ENCODE measurements around the gene RNF220.
"Not testable (repeated sequence)": the region's sequence is repeated elsewhere in the genome, so short reads cannot be mapped to it uniquely, and the experiment has no call there.

RNF220 gene

GRCh38 chr1:44684525-44684924 is 279.5 kb downstream of the RNF220 start:
- DNase-seq = no peak

GRCh38 chr1:44685218-44685617 is 280.2 kb downstream of the RNF220 start:
- no peak for DNase-seq

- no peak for DNase-seq
Measured at GRCh38 chr1:44685881-44686280, 280.8 kb downstream of the RNF220 start.

GRCh38 chr1:44688760-44689446 is 283.8 kb downstream of the RNF220 start:
- DNase-seq = no peak

GRCh38 chr1:44689447-44689765 is 284.4 kb downstream of the RNF220 start:
- no peak for DNase-seq

- DNase-seq = no peak
Measured at GRCh38 chr1:44693159-44693558, 288.1 kb downstream of the RNF220 start.

- DNase-seq = no peak
Measured at GRCh38 chr1:44693900-44694299, 288.8 kb downstream of the RNF220 start.

- no peak for DNase-seq
Measured at GRCh38 chr1:44694863-44695478, 289.9 kb downstream of the RNF220 start.

- DNase-seq = no peak
Measured at GRCh38 chr1:44695671-44696070, 290.6 kb downstream of the RNF220 start.

GRCh38 chr1:44696101-44696500 is 291.0 kb downstream of the RNF220 start:
- no peak for DNase-seq

GRCh38 chr1:44696789-44697345 is 291.8 kb downstream of the RNF220 start:
- no peak for DNase-seq

GRCh38 chr1:44698138-44698537 is 293.1 kb downstream of the RNF220 start:
- no peak for DNase-seq

GRCh38 chr1:44699375-44699774 is 294.3 kb downstream of the RNF220 start:
- not testable (repeated sequence) for DNase-seq

GRCh38 chr1:44700573-44700972 is 295.5 kb downstream of the RNF220 start:
- DNase-seq = no peak

- DNase-seq = no peak
Measured at GRCh38 chr1:44701141-44701573, 296.1 kb downstream of the RNF220 start.
